IPS-18c (cell line): ENCODE results near the gene CFAP210.
"Not testable (repeated sequence)": the region's sequence is repeated elsewhere in the genome, so short reads cannot be mapped to it uniquely, and the experiment has no call there.

ENCODE experiments used
- H3K4me3 ChIP-seq: 2 replicates; pipeline ENCODE4 v1.7.0; 2013; ENCODE audit warnings: low read depth, mild to moderate bottlenecking, low read length, moderate library complexity; ENCODE audit not compliant: insufficient read depth
- H3K9me3 ChIP-seq: one replicate; pipeline ENCODE4 v1.6.1; 2013; ENCODE audit warnings: mild to moderate bottlenecking, low read length, moderate library complexity; ENCODE audit not compliant: control insufficient read depth, insufficient read depth

CFAP210 gene

DNA sequence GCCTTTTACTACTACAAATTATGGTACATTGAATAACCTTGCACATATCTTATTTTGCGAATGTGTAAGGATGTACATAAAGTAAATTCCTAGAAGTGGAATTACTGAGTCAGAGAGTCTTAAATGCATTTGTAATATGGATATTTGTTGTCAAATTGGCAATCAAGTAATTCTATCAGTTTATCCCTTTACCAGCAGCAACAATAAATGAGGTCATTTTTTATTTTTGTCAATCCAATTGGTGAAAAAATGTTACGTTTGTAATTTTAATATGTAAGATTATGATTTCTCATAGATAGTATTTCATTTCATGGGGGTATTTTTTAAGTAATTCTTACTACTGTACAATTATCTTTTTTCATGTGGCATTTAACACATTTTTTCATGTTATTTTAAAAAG lies 95.2 kb downstream of the CFAP210 start:
- H3K4me3 ChIP-seq, result no peak overlapping the region
- no peaks in the 10 kb centered on the region for H3K9me3 ChIP-seq

DNA sequence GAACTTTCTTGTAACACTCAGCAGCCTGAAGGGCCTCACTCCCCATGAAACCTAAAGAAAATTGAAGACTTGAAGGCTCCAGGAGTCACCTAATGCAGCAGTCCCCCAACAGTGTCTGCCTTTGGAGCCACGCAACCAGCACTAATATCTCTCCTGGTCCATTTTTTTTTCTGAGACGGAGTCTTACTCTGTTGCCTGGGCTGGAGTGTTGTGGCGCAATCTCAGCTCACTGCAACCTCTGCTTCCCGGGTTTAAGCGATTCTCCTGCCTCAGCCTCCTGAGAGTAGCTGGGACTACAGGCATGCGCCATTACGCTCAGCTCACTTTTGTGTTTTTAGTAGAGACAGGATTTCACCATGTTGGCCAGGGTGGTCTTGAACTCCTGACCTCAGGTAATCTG lies 97.7 kb downstream of the CFAP210 start:
- H3K9me3 ChIP-seq, H3K4me3 ChIP-seq: not testable (repeated sequence)
